D341Med (cell line): ENCODE measurements around the gene ARID3B.
"Not testable (repeated sequence)": the region's sequence is repeated elsewhere in the genome, so short reads cannot be mapped to it uniquely, and the experiment has no call there.

Experiments used
- DNase-seq: peaks from one replicate; pipeline ENCODE4 v3.0.0; 2012; ENCODE audit warnings: low spot score

The ARID3B gene

GRCh38 chr15:74540761-74541493 lies at the start of gene ARID3B:
ARID3B (plus strand) TSS chr15:74541220; CDS start chr15:74543937, 2,717 bp downstream.
- peak; percentile 96 for DNase-seq

GRCh38 chr15:74496648-74497047 lies 44.4 kb upstream of the ARID3B start:
- DNase-seq: no peak

- peak; percentile 64 for DNase-seq
Measured at GRCh38 chr15:74497584-74497983, 43.4 kb upstream of the ARID3B start.

- DNase-seq: no peak
Measured at GRCh38 chr15:74499366-74499765, 41.7 kb upstream of the ARID3B start.

- no peak for DNase-seq
Measured at GRCh38 chr15:74500401-74500800, 40.6 kb upstream of the ARID3B start.

GRCh38 chr15:74502301-74502700 lies 38.7 kb upstream of the ARID3B start:
- DNase-seq: no peak

- no peak for DNase-seq
Measured at GRCh38 chr15:74504418-74504817, 36.6 kb upstream of the ARID3B start.

GRCh38 chr15:74504836-74505235 lies 36.2 kb upstream of the ARID3B start:
- no peak for DNase-seq

- DNase-seq: no peak
Measured at GRCh38 chr15:74505837-74506514, 35.0 kb upstream of the ARID3B start.

GRCh38 chr15:74506515-74506840 lies 34.5 kb upstream of the ARID3B start:
- DNase-seq: no peak

- DNase-seq: no peak
Measured at GRCh38 chr15:74511583-74511982, 29.4 kb upstream of the ARID3B start.

GRCh38 chr15:74514059-74514458 lies 27.0 kb upstream of the ARID3B start:
- not testable (repeated sequence) for DNase-seq

- DNase-seq: no peak
Measured at GRCh38 chr15:74517096-74517495, 23.9 kb upstream of the ARID3B start.

- DNase-seq: no peak
Measured at GRCh38 chr15:74519311-74519710, 21.7 kb upstream of the ARID3B start.

GRCh38 chr15:74520407-74520806 lies 20.6 kb upstream of the ARID3B start:
- no peak for DNase-seq

GRCh38 chr15:74523982-74524381 lies 17.0 kb upstream of the ARID3B start:
- DNase-seq: no peak

- no peak for DNase-seq
Measured at GRCh38 chr15:74525309-74525708, 15.7 kb upstream of the ARID3B start.

- DNase-seq: no peak
Measured at GRCh38 chr15:74525945-74526344, 15.1 kb upstream of the ARID3B start.

- no peak for DNase-seq
Measured at GRCh38 chr15:74528876-74529275, 12.1 kb upstream of the ARID3B start.

- no peak for DNase-seq
Measured at GRCh38 chr15:74529921-74530320, 11.1 kb upstream of the ARID3B start.

GRCh38 chr15:74530771-74531143 lies 10.3 kb upstream of the ARID3B start:
- DNase-seq: no peak

- no peak for DNase-seq
Measured at GRCh38 chr15:74531144-74531811, 9.7 kb upstream of the ARID3B start.

GRCh38 chr15:74535388-74536084 lies 5.5 kb upstream of the ARID3B start:
- no peak for DNase-seq
